HG03045 (cell line): ENCODE data around the gene COL5A2.

ENCODE experiments used
- ATAC-seq: cut with Tn5 transposase; IDR thresholded peaks from one replicate; pipeline ENCODE4 v1.9.1; 2021; ENCODE audit warnings: mild to moderate bottlenecking, moderate library complexity; ENCODE audit not compliant: unreplicated experiment

The COL5A2 gene

GRCh38 chr2:189179570-189179950 lies at the start of gene COL5A2:
COL5A2 (minus strand) TSS chr2:189179761; CDS start chr2:189179604, 157 bp downstream.
- ATAC-seq, result no peak

- ATAC-seq, result no peak
Measured at GRCh38 chr2:189226017-189226416, 46.5 kb upstream of the COL5A2 start.

- ATAC-seq, result no peak
Measured at GRCh38 chr2:189225032-189225431, 45.5 kb upstream of the COL5A2 start.

GRCh38 chr2:189222468-189223105 lies 43.0 kb upstream of the COL5A2 start:
- ATAC-seq, result no peak

GRCh38 chr2:189221811-189222467 lies 42.4 kb upstream of the COL5A2 start:
- no peak for ATAC-seq

GRCh38 chr2:189218236-189218635 lies 38.7 kb upstream of the COL5A2 start:
- no peak for ATAC-seq

- ATAC-seq, result no peak
Measured at GRCh38 chr2:189217541-189217940, 38.0 kb upstream of the COL5A2 start.

- ATAC-seq, result no peak
Measured at GRCh38 chr2:189217051-189217450, 37.5 kb upstream of the COL5A2 start.

- no peak for ATAC-seq
Measured at GRCh38 chr2:189214484-189214883, 34.9 kb upstream of the COL5A2 start.

- no peak for ATAC-seq
Measured at GRCh38 chr2:189213250-189213649, 33.7 kb upstream of the COL5A2 start.

GRCh38 chr2:189210250-189211087 lies 30.9 kb upstream of the COL5A2 start:
- no peak for ATAC-seq

- no peak for ATAC-seq
Measured at GRCh38 chr2:189208254-189208653, 28.7 kb upstream of the COL5A2 start.

- ATAC-seq, result no peak
Measured at GRCh38 chr2:189204322-189204941, 24.9 kb upstream of the COL5A2 start.

GRCh38 chr2:189203177-189203799 lies 23.7 kb upstream of the COL5A2 start:
- no peak for ATAC-seq

GRCh38 chr2:189199797-189200196 lies 20.2 kb upstream of the COL5A2 start:
- ATAC-seq, result no peak

- no peak for ATAC-seq
Measured at GRCh38 chr2:189192766-189193165, 13.2 kb upstream of the COL5A2 start.

GRCh38 chr2:189191766-189192165 lies 12.2 kb upstream of the COL5A2 start:
- ATAC-seq, result no peak

- no peak for ATAC-seq
Measured at GRCh38 chr2:189190685-189191084, 11.1 kb upstream of the COL5A2 start.

- no peak for ATAC-seq
Measured at GRCh38 chr2:189188115-189188805, 8.7 kb upstream of the COL5A2 start.

- no peak for ATAC-seq
Measured at GRCh38 chr2:189183170-189183569, 3.6 kb upstream of the COL5A2 start.
